Nephron progenitor cell (in vitro differentiated cells): ENCODE measurements around the gene LRRC8E.

Source experiments
- DNase-seq: peaks from one replicate; pipeline ENCODE4 v3.0.0; 2021
- H3K27ac Mint-ChIP-seq: 2 replicates; pipeline ENCODE4 v1.8.0; 2021; ENCODE audit warnings: mild to moderate bottlenecking, moderate library complexity, mixed read lengths
- H3K27me3 Mint-ChIP-seq: 2 replicates; pipeline ENCODE4 v1.8.0; 2021; ENCODE audit warnings: mild to moderate bottlenecking, low read depth, mixed read lengths; ENCODE audit not compliant: poor library complexity
- H3K36me3 Mint-ChIP-seq: 2 replicates; pipeline ENCODE4 v1.8.0; 2021; ENCODE audit warnings: low read depth, mixed read lengths
- H3K4me1 Mint-ChIP-seq: 2 replicates; pipeline ENCODE4 v1.8.0; 2021; ENCODE audit warnings: mixed read lengths
- H3K4me3 Mint-ChIP-seq: 2 replicates; pipeline ENCODE4 v1.8.0; 2021; ENCODE audit warnings: mild to moderate bottlenecking, moderate library complexity, mixed read lengths
- H3K9me3 Mint-ChIP-seq: 2 replicates; pipeline ENCODE4 v1.8.0; 2021; ENCODE audit warnings: mild to moderate bottlenecking, moderate library complexity, mixed read lengths
- TF ChIP-seq, protein P1 (sequence below): fragments of 200-600 bp; sonication (generic); IDR thresholded peaks from 2 replicates; pipeline ENCODE4 v1.5.0; 2021; ENCODE audit warnings: antibody characterized with exemption

Gene LRRC8E

DNA sequence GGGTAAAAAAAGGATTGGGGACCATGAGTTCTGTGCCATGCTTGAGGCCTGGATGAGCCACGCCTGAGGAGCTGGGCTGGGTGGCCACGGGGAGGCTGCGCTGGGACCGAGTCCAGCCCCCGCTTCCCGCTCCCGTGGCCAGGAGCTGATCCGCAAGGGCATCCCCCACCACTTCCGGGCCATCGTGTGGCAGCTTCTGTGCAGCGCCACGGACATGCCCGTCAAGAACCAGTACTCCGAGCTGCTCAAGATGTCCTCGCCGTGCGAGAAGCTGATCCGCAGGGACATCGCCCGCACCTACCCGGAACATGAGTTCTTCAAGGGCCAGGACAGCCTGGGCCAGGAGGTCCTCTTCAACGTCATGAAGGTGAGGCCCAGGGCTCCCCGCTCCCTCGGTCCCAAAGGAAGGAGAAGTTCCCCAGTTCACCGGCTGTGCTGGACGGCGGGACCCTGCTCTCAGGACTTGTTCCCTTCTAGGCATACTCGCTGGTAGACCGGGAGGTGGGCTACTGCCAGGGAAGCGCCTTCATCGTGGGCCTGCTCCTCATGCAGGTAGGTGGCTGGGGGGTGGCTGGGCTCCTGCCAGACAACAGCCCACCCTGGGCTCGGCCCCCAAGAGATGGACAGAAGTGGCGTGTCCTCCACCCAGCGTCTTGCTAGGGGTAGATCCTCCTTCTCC lies 39.4 kb upstream of the LRRC8E start:
- Mint-ChIP-seq H3K36me3 (no peaks in the 10 kb centered on the region), H3K4me1 (peaks cover 10% of the 10 kb centered on the region), H3K9me3 (no peaks in the 10 kb centered on the region), H3K27ac (no peak overlapping the region), H3K4me3 (no peak overlapping the region), H3K27me3 (peaks cover 12% of the 10 kb centered on the region)
- TF ChIP-seq, protein P1, sequence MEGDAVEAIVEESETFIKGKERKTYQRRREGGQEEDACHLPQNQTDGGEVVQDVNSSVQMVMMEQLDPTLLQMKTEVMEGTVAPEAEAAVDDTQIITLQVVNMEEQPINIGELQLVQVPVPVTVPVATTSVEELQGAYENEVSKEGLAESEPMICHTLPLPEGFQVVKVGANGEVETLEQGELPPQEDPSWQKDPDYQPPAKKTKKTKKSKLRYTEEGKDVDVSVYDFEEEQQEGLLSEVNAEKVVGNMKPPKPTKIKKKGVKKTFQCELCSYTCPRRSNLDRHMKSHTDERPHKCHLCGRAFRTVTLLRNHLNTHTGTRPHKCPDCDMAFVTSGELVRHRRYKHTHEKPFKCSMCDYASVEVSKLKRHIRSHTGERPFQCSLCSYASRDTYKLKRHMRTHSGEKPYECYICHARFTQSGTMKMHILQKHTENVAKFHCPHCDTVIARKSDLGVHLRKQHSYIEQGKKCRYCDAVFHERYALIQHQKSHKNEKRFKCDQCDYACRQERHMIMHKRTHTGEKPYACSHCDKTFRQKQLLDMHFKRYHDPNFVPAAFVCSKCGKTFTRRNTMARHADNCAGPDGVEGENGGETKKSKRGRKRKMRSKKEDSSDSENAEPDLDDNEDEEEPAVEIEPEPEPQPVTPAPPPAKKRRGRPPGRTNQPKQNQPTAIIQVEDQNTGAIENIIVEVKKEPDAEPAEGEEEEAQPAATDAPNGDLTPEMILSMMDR = no peak
- DNase-seq = no peak

DNA sequence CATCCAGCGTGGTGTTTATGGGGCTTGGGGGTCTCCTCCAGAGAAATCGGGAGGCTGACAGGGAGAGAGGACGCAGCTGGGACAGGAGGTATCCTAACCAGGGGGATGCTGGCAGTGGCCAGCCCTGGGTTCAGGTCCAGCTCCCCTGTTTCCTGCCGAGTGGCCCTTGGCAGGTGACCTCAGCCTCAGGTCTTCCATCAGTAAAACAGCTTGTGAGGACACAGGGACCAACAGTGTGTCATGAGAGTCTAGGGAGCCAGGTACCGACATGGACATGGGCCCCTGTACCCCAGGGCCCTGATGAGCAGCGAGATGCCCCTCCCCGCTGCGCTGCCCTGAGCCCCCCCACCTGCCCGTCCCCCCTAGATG lies 38.7 kb upstream of the LRRC8E start:
- H3K4me1 Mint-ChIP-seq = peaks cover 10% of the 10 kb centered on the region
- H3K9me3 Mint-ChIP-seq = no peaks in the 10 kb centered on the region
- H3K27me3 Mint-ChIP-seq = peaks cover 15% of the 10 kb centered on the region
- no peak overlapping the region for H3K4me3 Mint-ChIP-seq
- no peak for DNase-seq
- TF ChIP-seq, protein P1 = no peak
- H3K36me3 Mint-ChIP-seq = no peaks in the 10 kb centered on the region
- H3K27ac Mint-ChIP-seq = no peak overlapping the region

DNA sequence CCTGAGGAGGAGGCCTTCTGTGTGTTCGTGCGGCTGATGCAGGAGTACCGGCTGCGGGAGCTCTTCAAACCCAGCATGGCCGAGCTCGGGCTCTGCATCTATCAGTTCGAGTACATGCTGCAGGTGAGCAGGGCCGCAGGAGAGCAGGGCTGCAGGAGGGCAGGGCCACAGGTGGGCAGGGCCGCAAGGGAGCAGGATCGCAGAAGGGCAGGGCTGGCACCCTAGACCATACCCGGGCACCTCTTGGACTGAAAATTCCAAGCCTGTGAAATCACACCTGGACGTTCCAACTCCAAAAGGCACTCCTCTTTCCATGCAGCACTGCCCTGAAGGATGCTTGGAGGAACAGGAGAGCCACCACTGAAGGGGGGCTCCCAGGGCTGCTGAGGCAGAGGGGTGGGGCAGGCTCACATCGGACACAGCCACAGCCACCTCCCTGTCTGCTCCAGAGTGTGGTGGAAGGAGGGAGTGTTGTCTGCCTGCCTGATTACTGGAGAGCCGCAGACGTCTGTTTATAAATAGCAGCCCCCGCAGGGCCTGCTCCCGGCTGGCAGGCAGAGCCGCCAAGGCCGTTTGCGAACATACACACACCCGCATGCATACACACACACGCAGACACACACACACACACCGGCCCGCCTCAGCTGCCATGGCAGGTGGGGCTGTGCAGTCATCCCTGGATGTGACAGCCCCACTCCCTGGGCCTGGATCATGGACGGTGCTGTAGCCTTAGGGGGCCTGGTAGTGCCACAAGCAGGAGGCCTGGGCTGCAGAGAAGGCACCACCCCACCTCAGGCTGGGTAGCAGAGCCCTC lies 38.1 kb upstream of the LRRC8E start:
- no peaks in the 10 kb centered on the region for H3K9me3 Mint-ChIP-seq
- peaks cover 13% of the 10 kb centered on the region for H3K4me1 Mint-ChIP-seq
- TF ChIP-seq, protein P1 = no peak
- no peak overlapping the region for H3K4me3 Mint-ChIP-seq
- H3K27me3 Mint-ChIP-seq = peaks cover 19% of the 10 kb centered on the region
- DNase-seq = no peak
- no peaks in the 10 kb centered on the region for H3K36me3 Mint-ChIP-seq
- H3K27ac Mint-ChIP-seq = no peak overlapping the region

DNA sequence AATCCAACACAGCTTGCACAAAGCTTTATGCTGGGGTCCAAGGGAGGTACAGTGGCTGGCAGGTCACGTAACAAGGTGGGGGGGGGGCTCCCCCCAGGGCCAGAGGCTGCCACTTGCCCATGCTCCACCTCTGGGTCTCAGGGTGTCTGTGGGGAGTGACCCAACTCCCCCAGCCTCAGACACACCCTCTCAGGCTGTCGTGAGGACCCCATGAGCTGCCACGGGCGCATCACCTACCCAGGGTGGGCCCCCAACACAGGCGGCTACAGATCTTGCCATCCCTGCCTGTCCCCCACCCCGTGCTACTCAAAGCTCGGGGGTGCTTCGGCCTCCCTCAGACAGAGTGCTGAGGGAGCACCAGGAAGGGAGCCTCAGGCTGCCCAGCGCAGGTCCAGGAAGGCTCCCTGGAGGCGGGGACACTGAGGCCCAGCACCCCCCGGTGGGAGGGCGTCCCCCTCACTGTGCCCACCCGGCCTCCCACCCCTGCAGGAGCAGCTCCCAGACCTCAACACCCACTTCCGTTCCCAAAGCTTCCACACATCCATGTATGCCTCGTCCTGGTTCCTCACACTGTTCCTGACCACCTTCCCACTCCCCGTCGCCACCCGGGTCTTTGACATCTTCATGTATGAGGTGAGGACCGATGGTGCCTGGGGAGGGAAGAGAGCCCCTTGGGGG lies 37.2 kb upstream of the LRRC8E start:
- no peaks in the 10 kb centered on the region for H3K9me3 Mint-ChIP-seq
- H3K36me3 Mint-ChIP-seq = no peaks in the 10 kb centered on the region
- H3K4me1 Mint-ChIP-seq = peaks cover 22% of the 10 kb centered on the region
- no peak overlapping the region for H3K4me3 Mint-ChIP-seq
- no peak overlapping the region for H3K27ac Mint-ChIP-seq
- DNase-seq = no peak
- peaks cover 28% of the 10 kb centered on the region for H3K27me3 Mint-ChIP-seq
- TF ChIP-seq, protein P1 = no peak

DNA sequence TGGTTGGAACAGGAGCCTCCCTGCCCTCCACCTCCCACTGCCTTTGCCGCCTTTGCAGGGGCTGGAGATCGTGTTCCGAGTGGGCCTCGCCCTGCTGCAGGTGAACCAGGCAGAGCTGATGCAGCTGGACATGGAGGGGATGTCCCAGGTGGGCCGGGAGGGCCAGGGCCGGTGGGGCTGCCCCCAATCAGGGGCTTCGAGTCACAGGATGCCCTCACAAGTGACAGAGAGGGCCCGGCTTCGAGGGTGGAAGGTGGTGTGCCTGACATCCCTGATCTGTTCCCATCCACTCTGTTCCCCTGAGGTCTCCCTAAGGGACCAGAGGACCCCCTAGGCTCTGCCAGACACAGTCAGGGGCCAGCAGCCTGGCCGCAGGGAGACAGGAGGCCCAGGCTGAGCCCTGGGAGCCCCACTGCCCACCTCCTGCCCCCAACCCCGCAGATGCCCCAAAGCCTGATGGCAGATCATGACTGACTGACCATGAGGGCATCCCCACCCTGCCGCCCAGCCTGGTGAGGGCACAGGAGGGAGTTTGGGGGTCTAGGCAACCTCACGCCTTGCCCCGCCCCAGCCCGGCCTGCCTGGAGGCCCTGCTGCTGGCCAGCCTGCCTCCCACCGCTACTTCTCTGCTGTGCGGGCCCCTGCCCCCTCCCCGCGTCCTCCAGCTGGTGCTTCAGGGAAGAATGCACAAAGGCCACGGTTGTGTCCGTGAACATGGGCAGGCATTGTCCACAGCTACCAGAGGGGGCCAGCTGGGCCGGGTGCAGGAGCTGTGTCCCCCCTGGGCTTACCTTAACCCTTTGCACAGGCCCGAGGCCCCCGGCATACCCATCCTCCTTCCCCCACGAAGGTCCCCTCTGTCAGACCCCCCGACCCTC lies 36.4 kb upstream of the LRRC8E start:
- TF ChIP-seq, protein P1 = no peak
- peaks cover 30% of the 10 kb centered on the region for H3K4me1 Mint-ChIP-seq
- H3K9me3 Mint-ChIP-seq = no peaks in the 10 kb centered on the region
- no peak overlapping the region for H3K27ac Mint-ChIP-seq
- no peak overlapping the region for H3K4me3 Mint-ChIP-seq
- DNase-seq = no peak
- no peaks in the 10 kb centered on the region for H3K36me3 Mint-ChIP-seq
- H3K27me3 Mint-ChIP-seq = peaks cover 33% of the 10 kb centered on the region
